Esophagus squamous epithelium (tissue), 5 donors: ENCODE data around the gene PTK6. TPM values are rescaled to one million over a fixed set of nuclear protein-coding genes. Genes with fewer than 3 reads are reported as not detected.
A peak's percentile ranks its signal among the peaks of the same experiment; 100 is the strongest.
"Not testable (repeated sequence)": the region's sequence is repeated elsewhere in the genome, so short reads cannot be mapped to it uniquely, and the experiment has no call there.

ENCODE experiments used
- DNase-seq: peaks from one replicate; lab custom pipeline; 2025; lab: John Stamatoyannopoulos, UW
- H3K27ac ChIP-seq, 4 donors: fragments of 200-600 bp; sonication (generic); one replicate each; pipeline ENCODE4 v1.5.1; 2016 to 2019; ENCODE audit warnings: mild to moderate bottlenecking in 1 of 4
- H3K27me3 ChIP-seq, 4 donors: fragments of 200-600 bp; sonication (generic); 1 replicate in 3 of 4; 2 replicates in 1 of 4; pipeline versions ENCODE4 v1.5.1 to v1.6.0; 2017 to 2021; ENCODE audit warnings: antibody characterized with exemption in 1 of 4
- H3K36me3 ChIP-seq, 3 donors: fragments of 200-600 bp; sonication (generic); one replicate each; pipeline ENCODE4 v1.5.1; 2016 to 2019
- H3K4me1 ChIP-seq, 3 donors: fragments of 200-600 bp; sonication (generic); one replicate each; pipeline ENCODE4 v1.5.1; 2017 to 2019
- H3K4me3 ChIP-seq, 4 donors: fragments of 200-600 bp; sonication (generic); 1 replicate in 3 of 4; 2 replicates in 1 of 4; pipeline ENCODE4 v1.5.1; 2016 to 2019; ENCODE audit warnings: mild to moderate bottlenecking in 2 of 4, moderate library complexity in 1 of 4
- H3K9me3 ChIP-seq, 3 donors: fragments of 200-600 bp; sonication (generic); one replicate each; pipeline ENCODE4 v1.5.1; 2016 to 2019
- POLR2A ChIP-seq, 4 donors: fragments of 450-650 bp; IDR thresholded peaks; one replicate each; pipeline ENCODE4 v1.6.1; 2017; ENCODE audit warnings: antibody characterized with exemption in 4 of 4, mild to moderate bottlenecking in 4 of 4, moderate library complexity in 3 of 4
- WGBS, 2 donors: methylation state at CpG; one replicate each; pipeline ENCODE4 v1.1.5; 2018; 5-methylcytosine and 5-hydroxymethylcytosine counted together
- intact Hi-C: fragments of 100-400 bp; cut with DNase I; formaldehyde crosslinking; loops from one replicate; pipeline ENCODE4 v1.15.0; 2022
- total RNA-seq, 4 donors: library from RNA; depleted of rRNA; stranded (reverse); fragments of >200 nt; gene quantifications; one replicate each; pipeline ENCODE4 v1.1.0, GENCODE V29; 2016
- TF ChIP-seq, protein P1 (sequence below), 6 experiments: fragments of 450-650 bp in 4 of 6; fragments of 200-600 bp in 2 of 6; sonication (generic) in 2 of 6; IDR thresholded peaks; one replicate each; pipeline ENCODE4 v1.5.1; 2016 to 2019; ENCODE audit warnings: antibody characterized with exemption in 6 of 6, mild to moderate bottlenecking in 4 of 6, moderate library complexity in 4 of 6
- donor health status: DM: yes; HTN: yes; CAD: no.

The PTK6 gene
- total RNA-seq, 4 donors from 2014 or later = 40.8 to 133 (median 49.7) TPM

DNA sequence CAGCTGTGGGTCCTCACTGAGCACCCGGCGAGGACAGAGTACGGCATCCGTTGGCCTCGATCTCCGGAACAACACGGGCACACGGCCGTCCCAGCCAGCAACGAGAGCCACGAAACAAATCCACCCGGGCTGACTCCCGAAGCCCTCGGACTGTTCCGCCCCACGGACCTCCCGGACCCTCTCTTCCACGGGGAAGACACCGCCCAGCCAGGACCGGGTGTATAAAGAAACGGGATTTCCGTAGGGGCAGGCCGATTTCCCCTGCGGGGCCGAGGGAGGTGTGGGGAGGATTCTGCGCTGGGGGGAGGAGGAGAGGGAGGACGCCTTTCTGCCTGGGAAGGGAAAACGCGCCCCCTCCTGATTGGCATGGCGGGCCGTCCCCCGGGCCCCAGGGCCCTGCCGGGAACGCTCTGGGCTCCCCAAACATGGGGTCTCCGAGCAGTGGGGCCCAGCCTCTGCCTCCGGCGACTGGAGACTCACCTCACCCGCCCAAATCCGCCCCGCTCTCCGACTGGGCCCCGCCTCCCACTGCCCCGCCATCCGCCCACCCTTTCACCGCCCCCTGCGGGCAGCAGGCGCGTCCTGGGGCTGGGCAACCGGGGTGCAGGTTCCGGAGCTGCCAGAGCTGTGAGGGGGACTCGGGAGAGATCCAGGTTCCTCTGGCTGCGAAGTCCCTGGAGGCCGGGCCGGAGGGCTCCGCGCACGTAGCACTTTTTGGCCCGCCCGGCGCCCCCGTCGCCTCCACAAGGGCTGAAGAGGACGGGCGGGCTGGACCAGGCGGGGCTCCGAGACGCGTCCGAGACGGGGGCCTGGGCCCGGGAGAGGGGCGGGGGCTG, 17.3 kb downstream of the PTK6 start:
- TF ChIP-seq, protein P1, sequence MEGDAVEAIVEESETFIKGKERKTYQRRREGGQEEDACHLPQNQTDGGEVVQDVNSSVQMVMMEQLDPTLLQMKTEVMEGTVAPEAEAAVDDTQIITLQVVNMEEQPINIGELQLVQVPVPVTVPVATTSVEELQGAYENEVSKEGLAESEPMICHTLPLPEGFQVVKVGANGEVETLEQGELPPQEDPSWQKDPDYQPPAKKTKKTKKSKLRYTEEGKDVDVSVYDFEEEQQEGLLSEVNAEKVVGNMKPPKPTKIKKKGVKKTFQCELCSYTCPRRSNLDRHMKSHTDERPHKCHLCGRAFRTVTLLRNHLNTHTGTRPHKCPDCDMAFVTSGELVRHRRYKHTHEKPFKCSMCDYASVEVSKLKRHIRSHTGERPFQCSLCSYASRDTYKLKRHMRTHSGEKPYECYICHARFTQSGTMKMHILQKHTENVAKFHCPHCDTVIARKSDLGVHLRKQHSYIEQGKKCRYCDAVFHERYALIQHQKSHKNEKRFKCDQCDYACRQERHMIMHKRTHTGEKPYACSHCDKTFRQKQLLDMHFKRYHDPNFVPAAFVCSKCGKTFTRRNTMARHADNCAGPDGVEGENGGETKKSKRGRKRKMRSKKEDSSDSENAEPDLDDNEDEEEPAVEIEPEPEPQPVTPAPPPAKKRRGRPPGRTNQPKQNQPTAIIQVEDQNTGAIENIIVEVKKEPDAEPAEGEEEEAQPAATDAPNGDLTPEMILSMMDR (IDR thresholded peaks at IDR 0.05) = peak in 3 of 6 experiments; percentile 6 to 39 (median 18)
- TF ChIP-seq POLR2A (IDR thresholded peaks at IDR 0.05) = no peak

DNA sequence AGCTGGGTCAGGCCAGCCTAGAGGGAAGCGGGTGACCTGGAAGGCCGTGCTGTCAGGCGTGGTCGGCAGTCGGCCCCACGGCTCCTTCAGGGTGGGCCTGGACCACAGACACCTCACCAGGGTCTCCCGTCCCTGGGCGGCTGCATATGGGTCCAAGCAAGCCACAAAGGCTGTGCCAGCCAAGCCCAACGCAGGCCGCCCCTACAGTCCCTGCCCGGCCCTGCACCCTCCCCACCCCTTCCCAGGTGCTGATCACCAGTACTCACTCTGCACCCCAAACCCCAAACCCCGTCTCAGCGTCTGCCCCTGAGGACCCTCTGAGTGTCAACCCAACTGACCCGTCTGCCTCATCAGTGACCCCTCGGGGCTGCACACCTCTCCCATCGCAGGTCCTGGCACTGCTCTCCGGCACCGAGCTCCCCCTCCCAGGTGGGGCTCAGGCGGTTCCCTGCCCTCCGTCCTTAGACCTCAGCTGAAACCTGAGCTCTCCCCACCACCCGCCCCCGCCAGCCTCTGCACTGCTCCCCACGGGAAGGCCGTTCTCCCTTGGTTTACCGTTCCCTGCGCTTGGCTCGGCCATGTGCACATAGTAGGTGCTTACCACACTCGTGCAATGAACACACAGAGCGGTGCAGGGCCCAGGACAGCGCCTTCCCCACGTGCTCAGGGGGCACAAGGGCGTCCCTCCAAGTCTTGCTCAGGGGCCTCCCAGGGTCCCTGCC, 18.1 kb downstream of the PTK6 start:
- intact Hi-C loops = no loop called here
- peak overlapping the region; percentile 61 to 95 (median 84) for H3K4me3 ChIP-seq
- TF ChIP-seq, protein P1 (IDR thresholded peaks at IDR 0.05) = no peak
- TF ChIP-seq POLR2A (IDR thresholded peaks at IDR 0.05) = no peak
- H3K36me3 ChIP-seq = peaks cover 6 to 45% (median 7%) of the 10 kb centered on the region in 3 donors
- H3K9me3 ChIP-seq = no peaks in the 10 kb centered on the region
- no peaks in the 10 kb centered on the region for H3K27me3 ChIP-seq
- DNase-seq = no peak
- peaks cover 22 to 49% (median 27%) of the 10 kb centered on the region in 3 donors for H3K4me1 ChIP-seq
- peak overlapping the region in 2 of 4 donors; percentile 85 to 96 for H3K27ac ChIP-seq
- WGBS, 2 donors = 82 to 83% methylated on average over 7 to 21 of the region's 32 CpGs

More for the DNA sequence above, 17.3 kb downstream of the PTK6 start:
- H3K9me3 ChIP-seq = no peaks in the 10 kb centered on the region
- intact Hi-C loops = no loop called here
- peak overlapping the region; percentile 61 to 95 (median 84) for H3K4me3 ChIP-seq
- H3K27me3 ChIP-seq = no peaks in the 10 kb centered on the region
- DNase-seq = no peak
- 0% methylated on average over 4 of the region's 72 CpGs; no CpG with 5 or more reads in 1 of the 2 donors for WGBS, 2 donors
- peak overlapping the region; percentile 85 to 100 (median 96) for H3K27ac ChIP-seq
- peaks cover 6 to 45% (median 7%) of the 10 kb centered on the region in 3 donors for H3K36me3 ChIP-seq
- peaks cover 22 to 55% (median 27%) of the 10 kb centered on the region in 3 donors for H3K4me1 ChIP-seq

DNA sequence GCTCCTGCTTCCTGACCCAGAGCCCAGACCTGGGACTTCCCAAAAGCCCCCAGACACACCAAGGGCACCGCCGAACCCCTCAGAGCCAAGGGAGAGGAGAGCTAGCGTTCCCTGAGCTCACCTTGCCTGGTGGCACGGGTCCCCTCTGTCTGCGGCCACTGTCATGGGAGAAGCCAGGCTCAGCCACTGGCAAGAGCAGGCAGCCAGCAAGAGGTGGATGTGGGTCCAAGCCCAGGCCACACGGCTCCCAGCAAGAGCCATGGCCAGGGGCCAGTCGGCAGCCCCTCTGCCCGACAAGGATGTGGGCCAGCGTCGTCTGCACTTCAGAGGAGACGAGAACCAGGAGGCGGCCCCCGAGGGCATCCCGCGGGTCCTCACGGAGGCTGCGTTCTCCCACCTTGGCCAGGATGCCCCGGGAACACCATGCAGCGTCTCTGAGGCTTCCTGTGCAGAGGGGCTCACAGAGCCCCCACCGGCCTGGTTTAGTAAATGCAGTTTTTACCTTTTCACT, 18.8 kb downstream of the PTK6 start:
- intact Hi-C loops = no loop called here
- Histone ChIP-seq H3K4me1 (peaks cover 22 to 46% (median 27%) of the 10 kb centered on the region in 3 donors), H3K27me3 (peaks cover 0 to 7% (median 0%) of the 10 kb centered on the region in 4 donors), H3K4me3 (no peak overlapping the region), H3K9me3 (no peaks in the 10 kb centered on the region), H3K27ac (no peak overlapping the region), H3K36me3 (peaks cover 4 to 38% (median 7%) of the 10 kb centered on the region in 3 donors)
- TF ChIP-seq, protein P1 (IDR thresholded peaks at IDR 0.05) = no peak
- no peak for TF ChIP-seq POLR2A (IDR thresholded peaks at IDR 0.05)
- 92% methylated on average over 12 of the region's 20 CpGs; no CpG with 5 or more reads in 1 of the 2 donors for WGBS, 2 donors
- DNase-seq = no peak

DNA sequence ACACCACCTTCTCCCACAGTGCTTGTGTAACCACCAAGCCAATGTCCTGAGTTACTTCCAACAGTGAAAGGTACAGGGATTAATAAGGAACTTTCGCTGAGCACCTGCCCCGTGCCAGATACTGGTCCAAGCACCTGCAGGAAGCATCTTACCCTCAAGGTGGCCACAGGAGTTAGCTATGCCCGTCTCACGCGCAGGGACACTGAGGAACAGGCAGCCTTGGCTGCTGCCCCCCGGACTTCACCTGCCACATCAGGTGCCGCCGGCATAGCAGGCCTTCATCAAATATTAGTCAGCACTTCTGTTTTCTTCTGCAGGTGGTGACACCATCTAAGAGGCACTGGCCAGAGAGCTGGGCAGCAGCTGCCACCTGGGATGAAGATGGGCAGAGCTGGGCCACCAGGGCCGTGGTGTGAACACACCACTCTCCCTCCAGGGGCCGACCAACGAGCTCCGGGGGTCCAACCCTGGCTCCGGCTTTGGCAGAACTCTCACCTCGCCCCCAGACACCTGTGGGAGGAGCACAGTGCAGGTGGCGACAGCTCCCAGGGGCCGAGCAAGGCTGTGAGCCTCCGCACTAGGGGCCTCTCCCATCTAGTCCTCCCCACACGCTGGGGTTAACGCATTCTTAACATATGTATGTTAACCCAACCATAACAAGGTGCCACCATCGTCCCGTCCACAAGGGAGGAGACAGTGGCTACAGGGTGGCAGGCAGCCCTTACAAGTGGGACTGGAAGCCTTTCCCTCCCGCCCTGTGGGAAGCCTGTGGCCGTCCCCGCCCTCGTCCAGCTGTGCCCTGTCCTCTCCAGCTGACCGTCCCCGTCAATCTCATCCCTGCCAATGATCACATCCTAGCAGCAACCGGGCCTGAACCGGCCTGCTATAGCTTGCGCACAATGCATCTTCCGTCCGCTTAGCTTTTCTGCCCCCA, 19.5 kb downstream of the PTK6 start:
- WGBS, 2 donors = 86 to 89% methylated on average over 9 to 16 of the region's 32 CpGs
- intact Hi-C loops = no loop called here
- Histone ChIP-seq H3K36me3 (peaks cover 0 to 30% (median 0%) of the 10 kb centered on the region in 3 donors), H3K4me1 (peaks cover 18 to 38% (median 25%) of the 10 kb centered on the region in 3 donors), H3K4me3 (no peak overlapping the region), H3K9me3 (no peaks in the 10 kb centered on the region), H3K27ac (no peak overlapping the region), H3K27me3 (peaks cover 0 to 13% (median 0%) of the 10 kb centered on the region in 4 donors)
- no peak for DNase-seq
- TF ChIP-seq POLR2A (IDR thresholded peaks at IDR 0.05) = no peak
- TF ChIP-seq, protein P1 (IDR thresholded peaks at IDR 0.05) = no peak

DNA sequence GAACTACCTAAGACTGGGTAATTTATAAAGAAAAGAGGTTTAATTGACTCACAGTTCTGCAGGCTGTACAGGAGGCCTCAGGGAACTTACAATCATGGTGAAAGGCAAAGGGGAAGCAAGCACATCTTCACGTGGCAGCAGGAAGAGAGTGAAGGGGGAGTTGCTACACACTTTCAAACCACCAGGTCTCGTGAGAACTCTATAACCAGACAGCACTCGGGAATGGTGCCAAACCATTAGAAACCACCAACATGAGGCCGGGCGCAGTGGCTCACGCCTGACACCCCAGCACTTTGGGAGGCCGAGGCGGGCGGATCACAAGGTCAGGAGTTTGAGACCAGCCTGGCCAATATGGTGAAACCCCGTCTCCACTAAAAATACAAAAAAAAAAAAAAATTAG, 22.7 kb downstream of the PTK6 start:
- not testable (repeated sequence) for DNase-seq
- peaks cover 0 to 43% (median 0%) of the 10 kb centered on the region in 4 donors for H3K27me3 ChIP-seq

More for the DNA sequence above, 22.7 kb downstream of the PTK6 start:
- H3K9me3 ChIP-seq, H3K4me3 ChIP-seq, H3K27ac ChIP-seq, intact Hi-C loops: not testable (repeated sequence)
- WGBS, 2 donors = 42 to 63% methylated on average over 6 to 8 of the region's 10 CpGs
- peaks cover 4 to 15% (median 7%) of the 10 kb centered on the region in 3 donors for H3K4me1 ChIP-seq
- H3K36me3 ChIP-seq = peaks cover 0 to 16% (median 0%) of the 10 kb centered on the region in 3 donors
